Measurements from ENCODE around the gene RGMB. TPM values are rescaled to one million over a fixed set of nuclear protein-coding genes. Genes with fewer than 3 reads are reported as not detected.
"Not testable (repeated sequence)": the region's sequence is repeated elsewhere in the genome, so short reads cannot be mapped to it uniquely, and the experiment has no call there.

Gene RGMB
- total RNA-seq, 1 donor from 2014 or later = 0.39 TPM

DNA sequence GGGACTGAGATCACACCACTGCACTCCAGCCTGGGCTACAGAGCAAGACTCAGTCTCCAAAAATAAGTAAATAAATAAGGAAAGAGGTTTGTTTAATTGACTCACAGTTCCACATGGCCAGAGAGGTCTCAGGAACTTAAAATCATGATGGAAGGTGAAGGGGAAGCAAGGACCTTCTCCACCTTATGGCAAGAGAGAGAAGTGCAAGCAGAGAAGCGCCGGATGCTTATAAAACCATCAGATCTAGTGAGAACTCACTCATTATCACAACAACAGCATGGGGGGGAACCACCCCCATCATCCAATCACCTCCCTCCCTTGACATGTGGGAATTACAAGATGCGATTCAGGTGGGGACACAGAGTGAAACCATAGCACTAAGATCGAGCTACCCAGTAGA, 22.8 kb upstream of the RGMB start:
- Mint-ChIP-seq H3K4me3 (no peak overlapping the region), H3K4me1 (ENCODE audit: low read depth) (no peaks in the 10 kb centered on the region), H3K36me3 (ENCODE audit: low read depth) (no peaks in the 10 kb centered on the region), H3K27me3 (ENCODE audit: insufficient read depth) (peaks cover 9% of the 10 kb centered on the region), H3K9me3 (no peaks in the 10 kb centered on the region), H3K27ac (no peak overlapping the region)
- intact Hi-C loops (cut with micrococcal nuclease) = no loop called here
- DNase-seq (ENCODE audit: low spot score) = no peak

DNA sequence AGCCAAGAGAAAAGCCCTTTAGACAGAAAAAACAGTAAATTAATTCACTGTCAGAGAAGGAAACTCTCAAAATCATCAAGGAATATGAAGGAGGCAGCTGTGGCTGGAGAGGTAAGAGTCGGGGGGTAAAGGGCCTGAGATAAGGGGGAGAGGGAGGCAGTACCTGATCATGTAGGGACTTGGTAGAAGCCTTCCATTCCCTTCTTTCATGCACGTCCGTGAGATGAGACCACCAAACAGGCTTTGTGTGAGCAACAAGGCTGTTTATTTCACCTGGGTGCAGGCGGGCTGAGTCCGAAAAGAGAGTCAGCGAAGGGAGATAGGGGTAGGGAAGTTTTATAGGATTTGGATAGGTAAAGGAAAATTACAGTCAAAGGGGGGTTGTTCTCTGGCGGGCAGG, 21.1 kb upstream of the RGMB start:
- H3K36me3 Mint-ChIP-seq (ENCODE audit: low read depth); H3K4me3 Mint-ChIP-seq; intact Hi-C loops (cut with micrococcal nuclease); H3K27ac Mint-ChIP-seq; H3K4me1 Mint-ChIP-seq (ENCODE audit: low read depth); H3K9me3 Mint-ChIP-seq; DNase-seq (ENCODE audit: low spot score); H3K27me3 Mint-ChIP-seq (ENCODE audit: insufficient read depth): not testable (repeated sequence)

DNA sequence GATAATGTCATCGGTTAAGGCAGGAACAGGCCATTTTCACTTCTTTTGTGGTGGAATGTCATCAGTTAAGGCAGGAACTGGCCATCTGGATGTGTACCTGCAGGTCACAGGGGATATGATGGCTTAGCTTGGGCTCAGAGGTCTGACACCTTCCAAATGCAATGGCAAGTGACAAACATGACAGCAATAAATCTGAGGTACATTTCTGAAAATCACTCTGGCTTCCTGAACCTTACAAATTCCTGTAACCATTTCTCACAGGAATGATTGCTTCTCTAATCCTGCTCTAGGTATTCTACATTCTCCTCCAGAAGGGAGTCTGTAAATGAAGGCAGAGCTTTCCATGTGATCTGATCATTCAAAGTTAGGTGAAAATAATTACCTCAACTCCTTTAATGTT, 20.7 kb upstream of the RGMB start:
- intact Hi-C loops (cut with micrococcal nuclease); H3K9me3 Mint-ChIP-seq; H3K4me3 Mint-ChIP-seq; H3K36me3 Mint-ChIP-seq (ENCODE audit: low read depth); H3K27ac Mint-ChIP-seq; DNase-seq (ENCODE audit: low spot score); H3K4me1 Mint-ChIP-seq (ENCODE audit: low read depth): not testable (repeated sequence)
- peaks cover 10% of the 10 kb centered on the region for H3K27me3 Mint-ChIP-seq (ENCODE audit: insufficient read depth)

DNA sequence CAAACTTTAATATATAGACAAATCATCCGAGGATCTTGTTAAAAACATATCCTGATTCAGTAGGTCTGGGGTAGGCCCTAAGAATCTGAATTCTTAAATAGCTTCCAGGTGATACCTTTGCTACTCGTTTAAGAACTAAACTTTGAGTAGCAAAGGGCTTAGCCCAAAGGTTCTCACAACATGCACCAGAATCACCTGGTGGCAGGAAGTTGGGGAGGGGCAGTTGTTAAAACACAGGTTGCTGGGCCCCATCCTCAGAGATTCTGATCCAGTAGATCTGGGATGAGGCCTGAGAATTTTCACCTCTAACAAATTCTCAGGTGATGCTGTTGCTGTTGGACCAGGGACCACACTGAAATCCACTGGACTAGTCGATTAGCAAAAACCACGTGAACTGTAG, 20.0 kb upstream of the RGMB start:
- Mint-ChIP-seq H3K36me3 (ENCODE audit: low read depth) (no peaks in the 10 kb centered on the region), H3K4me3 (no peak overlapping the region), H3K27ac (no peak overlapping the region), H3K27me3 (ENCODE audit: insufficient read depth) (peaks cover 11% of the 10 kb centered on the region), H3K4me1 (ENCODE audit: low read depth) (no peaks in the 10 kb centered on the region), H3K9me3 (no peaks in the 10 kb centered on the region)
- intact Hi-C loops (cut with micrococcal nuclease) = no loop called here
- no peak for DNase-seq (ENCODE audit: low spot score)

DNA sequence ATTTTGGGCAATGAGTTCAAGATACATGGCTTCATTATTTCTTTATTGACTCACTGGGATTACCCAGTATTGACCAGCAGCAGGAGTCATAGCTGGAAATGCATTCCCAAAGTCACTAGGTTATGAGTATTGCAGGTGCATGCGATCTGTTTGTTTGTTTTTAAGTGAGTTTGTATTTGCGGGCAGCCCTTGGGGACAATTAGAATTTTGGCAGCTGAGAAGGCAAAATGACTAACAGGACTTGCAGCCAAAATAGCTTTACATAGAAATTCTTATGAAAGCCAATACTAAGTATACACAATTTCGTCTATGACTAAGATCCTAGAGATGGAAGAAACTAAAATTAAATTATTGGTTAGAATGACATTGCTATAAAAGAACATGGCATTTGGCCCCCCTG, 18.1 kb upstream of the RGMB start:
- Mint-ChIP-seq H3K4me3 (no peak overlapping the region), H3K4me1 (ENCODE audit: low read depth) (no peaks in the 10 kb centered on the region), H3K36me3 (ENCODE audit: low read depth) (no peaks in the 10 kb centered on the region), H3K9me3 (no peaks in the 10 kb centered on the region), H3K27ac (no peak overlapping the region), H3K27me3 (ENCODE audit: insufficient read depth) (peaks cover 11% of the 10 kb centered on the region)
- intact Hi-C loops (cut with micrococcal nuclease) = no loop called here
- DNase-seq (ENCODE audit: low spot score) = no peak

DNA sequence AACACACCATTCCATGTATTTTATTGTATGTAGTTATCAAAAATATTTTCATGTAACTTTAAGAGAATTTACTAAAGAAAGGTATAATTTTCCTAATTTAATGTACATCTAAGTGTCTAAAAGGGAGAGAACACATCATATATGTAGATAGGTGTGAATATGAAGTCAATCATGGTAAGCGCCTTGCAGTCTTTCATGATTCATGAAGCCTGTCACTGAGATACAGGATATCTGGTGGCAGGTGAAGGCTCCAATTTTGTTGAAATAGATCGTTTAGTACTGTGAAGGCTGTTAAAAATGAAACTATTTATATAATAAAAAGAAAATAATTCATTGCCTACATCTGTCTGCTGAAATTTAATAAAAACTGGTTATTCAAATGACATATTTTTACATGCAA, 15.5 kb upstream of the RGMB start:
- no peak overlapping the region for H3K4me3 Mint-ChIP-seq
- H3K27me3 Mint-ChIP-seq (ENCODE audit: insufficient read depth) = peaks cover 16% of the 10 kb centered on the region
- DNase-seq (ENCODE audit: low spot score) = no peak
- no peaks in the 10 kb centered on the region for H3K4me1 Mint-ChIP-seq (ENCODE audit: low read depth)
- no peak overlapping the region for H3K27ac Mint-ChIP-seq
- intact Hi-C loops (cut with micrococcal nuclease) = no loop called here
- no peaks in the 10 kb centered on the region for H3K36me3 Mint-ChIP-seq (ENCODE audit: low read depth)
- no peaks in the 10 kb centered on the region for H3K9me3 Mint-ChIP-seq

DNA sequence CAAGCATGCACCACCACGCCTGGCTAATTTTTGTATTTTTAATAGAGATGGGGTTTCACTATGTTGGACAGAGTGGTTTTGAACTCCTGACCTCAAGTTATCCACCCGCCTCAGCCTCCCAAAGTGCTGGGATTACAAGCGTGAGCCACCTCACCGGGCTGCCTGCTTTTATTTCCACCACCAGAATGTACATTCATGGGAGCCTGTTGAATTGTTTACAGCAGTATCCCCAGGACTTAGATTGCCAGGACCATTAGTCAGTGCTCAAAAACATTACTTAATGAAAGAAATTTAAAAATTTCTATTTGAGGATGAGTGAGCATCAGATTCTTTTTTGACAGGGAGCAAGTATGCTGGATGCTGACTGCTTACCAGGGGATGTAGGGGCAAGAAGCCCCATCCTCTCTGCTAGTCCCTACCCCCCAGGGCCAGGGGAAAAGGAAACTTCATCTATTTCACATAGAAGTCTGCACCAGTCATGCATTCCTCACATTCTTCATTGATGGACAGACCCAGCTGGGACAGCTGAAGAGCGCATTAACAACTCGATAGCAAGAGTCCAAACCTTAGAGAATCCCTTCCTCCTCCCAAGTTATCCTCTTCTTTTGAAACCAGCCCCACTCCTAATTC, 10.3 kb upstream of the RGMB start:
- Mint-ChIP-seq H3K36me3 (ENCODE audit: low read depth) (no peaks in the 10 kb centered on the region), H3K27me3 (ENCODE audit: insufficient read depth) (peaks cover 42% of the 10 kb centered on the region), H3K4me1 (ENCODE audit: low read depth) (peaks cover 1% of the 10 kb centered on the region), H3K9me3 (no peaks in the 10 kb centered on the region), H3K4me3 (no peak overlapping the region), H3K27ac (no peak overlapping the region)
- DNase-seq (ENCODE audit: low spot score) = no peak
- intact Hi-C loops (cut with micrococcal nuclease) = no loop called here

DNA sequence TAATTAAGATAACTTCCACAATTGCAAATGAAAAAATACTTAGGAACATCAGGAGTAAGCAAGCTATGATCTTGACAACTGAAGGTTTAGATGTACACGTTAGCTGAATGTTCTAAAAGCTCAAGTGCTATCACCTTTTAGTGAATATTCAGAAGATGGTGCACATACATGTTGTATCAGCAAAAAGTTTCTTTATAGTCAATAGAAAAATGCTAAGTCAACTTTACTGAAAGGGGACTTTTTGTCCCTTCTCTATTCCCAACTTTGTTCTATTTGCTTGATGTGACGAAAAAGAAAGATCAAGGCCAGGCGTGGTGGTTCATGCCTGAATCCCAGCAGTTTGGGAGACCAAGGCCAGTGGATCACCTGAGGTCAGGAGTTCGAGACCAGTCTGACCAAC, 7.6 kb upstream of the RGMB start:
- H3K4me3 Mint-ChIP-seq = no peak overlapping the region
- H3K9me3 Mint-ChIP-seq = no peaks in the 10 kb centered on the region
- no peak for DNase-seq (ENCODE audit: low spot score)
- intact Hi-C loops (cut with micrococcal nuclease) = no loop called here
- H3K27ac Mint-ChIP-seq = no peak overlapping the region
- peaks cover 64% of the 10 kb centered on the region for H3K27me3 Mint-ChIP-seq (ENCODE audit: insufficient read depth)
- no peaks in the 10 kb centered on the region for H3K36me3 Mint-ChIP-seq (ENCODE audit: low read depth)
- peaks cover 22% of the 10 kb centered on the region for H3K4me1 Mint-ChIP-seq (ENCODE audit: low read depth)

DNA sequence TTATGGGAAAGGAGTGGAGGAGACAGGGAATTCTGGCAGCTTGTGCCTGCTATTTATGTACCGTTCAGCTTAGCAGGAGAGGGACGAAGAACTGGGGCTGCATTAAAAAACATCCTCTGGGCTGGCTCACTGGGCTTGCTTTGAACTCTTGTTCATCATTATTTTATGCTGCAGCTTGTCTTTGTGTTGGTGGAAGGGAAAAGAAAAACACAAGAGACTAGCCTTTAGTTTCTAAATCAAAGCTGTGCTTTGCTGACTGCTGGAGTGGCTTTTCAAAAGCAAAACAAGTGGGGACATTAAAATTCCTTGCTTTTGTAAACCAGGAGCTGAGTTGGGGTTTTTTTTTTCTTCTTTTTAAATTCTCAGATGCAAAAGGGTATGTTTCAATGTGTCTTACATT, 5.9 kb upstream of the RGMB start:
- H3K27ac Mint-ChIP-seq = no peak overlapping the region
- no peaks in the 10 kb centered on the region for H3K9me3 Mint-ChIP-seq
- no peak overlapping the region for H3K4me3 Mint-ChIP-seq
- no peaks in the 10 kb centered on the region for H3K36me3 Mint-ChIP-seq (ENCODE audit: low read depth)
- H3K27me3 Mint-ChIP-seq (ENCODE audit: insufficient read depth) = peaks cover 77% of the 10 kb centered on the region
- peaks cover 37% of the 10 kb centered on the region for H3K4me1 Mint-ChIP-seq (ENCODE audit: low read depth)
- no peak for DNase-seq (ENCODE audit: low spot score)
- intact Hi-C loops (cut with micrococcal nuclease) = no loop called here

DNA sequence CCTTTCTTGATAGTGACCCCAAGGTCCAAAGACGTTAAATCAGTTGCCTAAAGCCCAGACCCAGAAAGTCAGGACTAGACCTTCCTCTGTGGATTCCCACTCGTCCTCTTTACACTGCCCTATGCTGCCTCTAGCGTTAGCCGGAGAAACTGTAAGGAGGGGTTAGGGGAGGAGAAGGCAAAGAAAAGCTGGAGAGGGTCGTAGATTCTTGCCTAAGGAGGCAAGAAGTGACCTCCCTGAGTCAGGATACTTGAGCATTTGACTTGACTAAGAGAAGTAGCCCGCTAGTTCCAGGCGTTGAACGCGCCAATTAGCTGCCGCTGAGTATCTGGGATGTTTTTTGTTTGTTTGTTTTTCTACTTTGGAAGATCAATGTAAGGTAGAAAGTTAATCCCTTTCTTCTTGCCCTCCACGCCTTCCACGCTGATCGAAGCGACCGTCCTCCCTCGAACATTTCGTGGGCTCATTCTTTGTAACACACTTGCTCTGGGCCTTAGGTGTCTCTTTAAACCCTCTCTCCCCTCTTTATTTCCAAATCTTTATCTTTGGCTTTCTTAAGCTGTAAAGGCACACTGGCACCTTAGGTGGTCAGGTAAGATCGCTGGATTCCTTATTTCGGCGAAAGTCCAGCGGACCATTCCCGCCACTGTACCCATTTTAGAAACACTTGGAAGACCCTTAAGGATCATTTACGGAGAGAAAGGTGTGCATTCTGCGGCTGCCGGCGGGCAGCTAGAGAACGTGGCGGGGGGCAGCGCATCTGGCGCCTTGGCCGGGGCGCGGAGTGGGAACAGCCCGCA, 5.1 kb upstream of the RGMB start:
- H3K4me3 Mint-ChIP-seq = peak overlapping the region; percentile 71
- H3K27me3 Mint-ChIP-seq (ENCODE audit: insufficient read depth) = peaks cover 82% of the 10 kb centered on the region
- intact Hi-C loops (cut with micrococcal nuclease) = loop anchor here (1.0 kb wide), 1 partner anchor 28 kb away; no protein-coding TSS in a partner anchor
- peaks cover 45% of the 10 kb centered on the region for H3K4me1 Mint-ChIP-seq (ENCODE audit: low read depth)
- H3K36me3 Mint-ChIP-seq (ENCODE audit: low read depth) = no peaks in the 10 kb centered on the region
- peak overlapping the region; percentile 70 for H3K27ac Mint-ChIP-seq
- DNase-seq (ENCODE audit: low spot score) = peak; percentile 6
- H3K9me3 Mint-ChIP-seq = no peaks in the 10 kb centered on the region

DNA sequence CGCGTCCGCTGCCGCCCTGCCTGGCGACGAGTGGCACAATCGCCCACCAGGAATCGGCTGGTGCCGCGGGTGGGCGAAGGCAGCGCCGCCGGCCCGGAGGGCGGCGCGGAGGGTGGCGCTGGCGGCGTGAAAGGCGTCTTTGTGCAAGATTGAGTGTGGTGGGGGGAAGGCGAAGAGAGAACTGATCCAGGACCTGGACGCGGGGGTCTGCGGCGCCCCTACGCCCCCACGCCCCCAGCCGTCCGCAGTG, 4.6 kb upstream of the RGMB start:
- DNase-seq (ENCODE audit: low spot score) = no peak
- H3K4me3 Mint-ChIP-seq = peak overlapping the region; percentile 71
- peaks cover 80% of the 10 kb centered on the region for H3K27me3 Mint-ChIP-seq (ENCODE audit: insufficient read depth)
- intact Hi-C loops (cut with micrococcal nuclease) = loop anchor here (1.0 kb wide), 1 partner anchor 27 kb away; no protein-coding TSS in a partner anchor
- no peaks in the 10 kb centered on the region for H3K36me3 Mint-ChIP-seq (ENCODE audit: low read depth)
- no peak overlapping the region for H3K27ac Mint-ChIP-seq
- H3K4me1 Mint-ChIP-seq (ENCODE audit: low read depth) = peaks cover 45% of the 10 kb centered on the region
- no peaks in the 10 kb centered on the region for H3K9me3 Mint-ChIP-seq

DNA sequence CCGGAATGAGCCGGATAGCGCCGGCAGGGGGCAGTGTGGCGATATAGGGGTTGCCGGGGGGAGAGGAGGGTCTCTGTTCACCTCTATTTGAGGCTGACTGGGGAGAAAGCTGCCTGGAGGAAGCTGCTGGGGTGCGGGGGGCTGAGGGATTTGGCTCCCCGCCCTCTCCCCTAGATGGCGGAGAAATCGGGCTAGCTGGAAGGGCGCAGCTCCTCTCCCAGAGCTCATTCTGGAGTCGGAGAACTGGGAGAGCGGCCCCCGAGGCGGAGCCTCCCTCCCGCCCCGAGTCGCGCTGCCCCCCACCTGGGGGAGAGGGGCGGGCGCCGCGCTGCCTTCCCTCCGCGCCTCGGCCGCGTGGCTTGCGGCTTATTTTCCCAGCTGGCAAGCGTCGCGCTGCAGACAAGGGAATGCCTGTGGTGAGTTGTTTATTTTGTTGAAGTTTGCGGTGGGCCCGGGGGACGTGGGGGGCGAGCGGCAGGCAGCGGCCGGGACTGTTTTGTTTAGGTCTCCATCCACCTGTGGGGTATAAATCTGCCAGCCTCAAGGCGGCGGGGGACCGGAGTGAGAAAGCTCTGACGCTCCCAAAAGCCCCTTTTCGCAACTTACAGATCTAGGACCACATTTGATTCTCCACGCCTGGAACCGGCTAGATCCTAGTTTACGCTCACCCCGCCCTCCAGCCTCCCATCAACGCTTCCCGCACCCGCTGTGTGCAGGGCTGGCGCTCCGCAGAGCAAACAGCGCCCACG, 4.1 kb upstream of the RGMB start:
- DNase-seq (ENCODE audit: low spot score) = peak; percentile 5
- Mint-ChIP-seq H3K4me3 (peak overlapping the region; percentile 87), H3K9me3 (no peaks in the 10 kb centered on the region), H3K36me3 (ENCODE audit: low read depth) (no peaks in the 10 kb centered on the region), H3K4me1 (ENCODE audit: low read depth) (peaks cover 48% of the 10 kb centered on the region), H3K27me3 (ENCODE audit: insufficient read depth) (peaks cover 77% of the 10 kb centered on the region), H3K27ac (peak overlapping the region; percentile 18)
- intact Hi-C loops (cut with micrococcal nuclease) = no loop called here

DNA sequence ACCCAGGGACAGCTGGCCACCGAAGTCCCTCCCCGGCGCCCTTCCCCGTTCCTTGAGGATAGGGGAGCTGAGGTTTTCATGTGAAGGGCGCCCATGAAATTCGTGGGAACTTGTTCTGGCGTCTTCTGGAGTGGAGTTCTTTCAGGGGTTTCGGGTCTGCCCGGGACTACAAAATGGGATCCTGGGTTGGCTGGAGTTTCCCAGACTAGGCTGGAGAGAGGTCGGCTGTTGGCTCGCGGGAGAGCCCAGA, 3.6 kb upstream of the RGMB start:
- DNase-seq (ENCODE audit: low spot score) = no peak
- H3K27me3 Mint-ChIP-seq (ENCODE audit: insufficient read depth) = peaks cover 78% of the 10 kb centered on the region
- H3K4me1 Mint-ChIP-seq (ENCODE audit: low read depth) = peaks cover 53% of the 10 kb centered on the region
- peak overlapping the region; percentile 87 for H3K4me3 Mint-ChIP-seq
- H3K27ac Mint-ChIP-seq = peak overlapping the region; percentile 18
- no peaks in the 10 kb centered on the region for H3K9me3 Mint-ChIP-seq
- intact Hi-C loops (cut with micrococcal nuclease) = loop anchor here (5.0 to 10.0 kb wide), 2 partner anchors 265 to 538 kb away; no protein-coding TSS in a partner anchor
- H3K36me3 Mint-ChIP-seq (ENCODE audit: low read depth) = no peaks in the 10 kb centered on the region
